Measurements from ENCODE around the gene SOHLH1. TPM values are rescaled to one million over a fixed set of nuclear protein-coding genes. Genes with fewer than 3 reads are reported as not detected.
"Not testable (repeated sequence)": the region's sequence is repeated elsewhere in the genome, so short reads cannot be mapped to it uniquely, and the experiment has no call there.

Gene SOHLH1
- total RNA-seq, 1 experiment from 2014 or later, result not detected

GRCh38 chr9:135669616-135670285 lies 29.5 kb downstream of the SOHLH1 start:
- Histone ChIP-seq H3K36me3 (replicated peaks; ENCODE audit: control insufficient read depth, insufficient read depth, low read length) (no peaks in the 10 kb centered on the region), H3K4me3 (ENCODE audit: insufficient read depth, low read depth, low read length) (no peak overlapping the region)

DNA sequence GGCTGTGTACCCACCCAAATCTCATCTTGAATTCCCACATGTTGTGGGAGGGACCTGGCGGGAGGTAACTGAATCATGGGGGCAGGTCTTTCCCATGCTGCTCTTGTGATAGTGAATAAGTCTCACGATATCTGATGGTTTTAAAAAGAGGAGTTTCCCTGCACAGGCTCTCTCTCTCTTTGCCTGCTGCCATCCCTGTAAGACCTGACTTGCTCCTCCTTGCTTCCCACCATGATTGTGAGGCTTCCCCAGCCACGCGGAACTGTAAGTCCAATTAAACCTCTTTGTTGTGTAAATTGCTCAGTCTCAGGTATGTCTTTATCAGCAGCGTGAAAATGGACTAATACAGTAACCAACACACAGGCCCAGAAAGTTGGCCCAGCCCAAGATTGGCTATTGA lies 30.3 kb downstream of the SOHLH1 start:
- H3K27me3 ChIP-seq (ENCODE audit: control insufficient read depth, insufficient read depth, low read length); DNase-seq; H3K36me3 ChIP-seq (replicated peaks; ENCODE audit: control insufficient read depth, insufficient read depth, low read length); H3K4me3 ChIP-seq (ENCODE audit: insufficient read depth, low read depth, low read length): not testable (repeated sequence)

More at GRCh38 chr9:135669616-135670285, 29.5 kb downstream of the SOHLH1 start:
- peak; percentile 29 for DNase-seq
- H3K27me3 ChIP-seq (ENCODE audit: control insufficient read depth, insufficient read depth, low read length), result no peaks in the 10 kb centered on the region

GRCh38 chr9:135667463-135668001 lies 31.7 kb downstream of the SOHLH1 start:
- no peaks in the 10 kb centered on the region for H3K27me3 ChIP-seq (ENCODE audit: control insufficient read depth, insufficient read depth, low read length)
- H3K36me3 ChIP-seq (replicated peaks; ENCODE audit: control insufficient read depth, insufficient read depth, low read length), result no peaks in the 10 kb centered on the region
- H3K4me3 ChIP-seq (ENCODE audit: insufficient read depth, low read depth, low read length), result no peak overlapping the region
- DNase-seq, result peak; percentile 43

DNA sequence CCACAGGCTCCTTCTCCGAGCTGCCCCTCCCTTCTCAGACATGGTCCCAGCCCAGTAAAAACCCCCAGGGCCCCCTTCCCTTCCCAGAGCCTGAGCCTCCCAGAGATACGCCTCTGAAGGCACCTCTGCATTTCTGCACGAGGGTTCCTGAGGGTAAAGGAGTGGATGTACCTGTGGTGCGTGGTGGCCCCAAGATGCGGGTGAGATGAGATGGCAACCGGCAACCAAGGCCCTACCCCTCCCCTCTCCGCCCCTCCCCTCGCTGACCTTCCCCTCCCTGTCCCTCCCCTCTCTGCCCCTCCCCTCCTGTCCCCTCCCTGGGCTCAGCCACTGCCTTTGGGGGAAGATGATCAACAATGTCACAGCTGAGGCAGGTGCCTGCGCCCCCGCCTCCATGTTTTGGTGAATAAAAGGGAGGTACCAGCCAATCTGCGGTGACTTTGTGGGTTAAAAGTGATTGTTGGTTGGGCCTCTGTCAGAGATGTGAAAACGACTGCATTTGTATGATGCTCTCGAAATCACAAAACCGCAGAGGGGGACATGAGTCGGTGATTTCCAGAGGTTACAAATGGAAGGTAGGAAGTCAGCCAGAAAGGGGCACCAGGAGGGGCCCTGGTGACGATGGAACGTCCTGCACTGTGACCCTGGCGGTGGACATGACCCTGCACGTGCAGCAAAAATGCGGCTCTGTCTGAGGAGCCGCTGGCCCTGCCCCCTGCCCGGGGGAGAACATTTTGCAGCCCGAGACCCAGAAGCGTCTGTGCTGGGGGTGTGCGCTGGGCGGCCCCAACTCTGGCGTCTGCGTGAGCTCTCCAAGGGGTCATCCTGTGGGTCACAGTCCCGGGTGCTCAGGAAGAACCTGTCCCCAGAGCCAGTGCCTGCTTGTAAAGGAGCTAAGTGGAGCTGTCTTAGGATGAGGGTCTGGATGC lies 32.5 kb downstream of the SOHLH1 start:
- Histone ChIP-seq H3K4me3 (ENCODE audit: insufficient read depth, low read depth, low read length) (no peak overlapping the region), H3K27me3 (ENCODE audit: control insufficient read depth, insufficient read depth, low read length) (no peaks in the 10 kb centered on the region), H3K36me3 (replicated peaks; ENCODE audit: control insufficient read depth, insufficient read depth, low read length) (no peaks in the 10 kb centered on the region)
- peak; percentile 51 for DNase-seq

DNA sequence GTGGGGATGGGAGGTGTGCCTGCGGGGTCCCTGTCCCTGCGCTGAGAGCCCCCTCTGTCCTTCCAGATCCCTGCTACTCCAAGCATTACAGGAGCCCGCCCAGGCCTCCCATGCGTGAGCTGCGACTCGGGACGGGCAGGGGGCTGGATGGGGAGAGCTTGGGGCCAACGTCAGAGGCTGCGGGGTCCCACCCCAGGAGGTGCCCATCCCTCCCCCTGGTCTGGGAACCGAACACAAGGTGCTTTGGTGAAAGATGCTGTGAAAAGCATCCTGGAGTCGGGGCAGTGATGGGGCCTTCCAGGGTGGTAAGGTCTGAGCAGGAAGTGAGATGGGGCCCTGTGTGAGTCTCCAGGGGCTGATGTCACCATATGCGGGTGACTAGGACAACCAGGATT lies 33.5 kb downstream of the SOHLH1 start:
- H3K27me3 ChIP-seq (ENCODE audit: control insufficient read depth, insufficient read depth, low read length), result no peaks in the 10 kb centered on the region
- no peak for DNase-seq
- H3K4me3 ChIP-seq (ENCODE audit: insufficient read depth, low read depth, low read length), result no peak overlapping the region
- H3K36me3 ChIP-seq (replicated peaks; ENCODE audit: control insufficient read depth, insufficient read depth, low read length), result no peaks in the 10 kb centered on the region

DNA sequence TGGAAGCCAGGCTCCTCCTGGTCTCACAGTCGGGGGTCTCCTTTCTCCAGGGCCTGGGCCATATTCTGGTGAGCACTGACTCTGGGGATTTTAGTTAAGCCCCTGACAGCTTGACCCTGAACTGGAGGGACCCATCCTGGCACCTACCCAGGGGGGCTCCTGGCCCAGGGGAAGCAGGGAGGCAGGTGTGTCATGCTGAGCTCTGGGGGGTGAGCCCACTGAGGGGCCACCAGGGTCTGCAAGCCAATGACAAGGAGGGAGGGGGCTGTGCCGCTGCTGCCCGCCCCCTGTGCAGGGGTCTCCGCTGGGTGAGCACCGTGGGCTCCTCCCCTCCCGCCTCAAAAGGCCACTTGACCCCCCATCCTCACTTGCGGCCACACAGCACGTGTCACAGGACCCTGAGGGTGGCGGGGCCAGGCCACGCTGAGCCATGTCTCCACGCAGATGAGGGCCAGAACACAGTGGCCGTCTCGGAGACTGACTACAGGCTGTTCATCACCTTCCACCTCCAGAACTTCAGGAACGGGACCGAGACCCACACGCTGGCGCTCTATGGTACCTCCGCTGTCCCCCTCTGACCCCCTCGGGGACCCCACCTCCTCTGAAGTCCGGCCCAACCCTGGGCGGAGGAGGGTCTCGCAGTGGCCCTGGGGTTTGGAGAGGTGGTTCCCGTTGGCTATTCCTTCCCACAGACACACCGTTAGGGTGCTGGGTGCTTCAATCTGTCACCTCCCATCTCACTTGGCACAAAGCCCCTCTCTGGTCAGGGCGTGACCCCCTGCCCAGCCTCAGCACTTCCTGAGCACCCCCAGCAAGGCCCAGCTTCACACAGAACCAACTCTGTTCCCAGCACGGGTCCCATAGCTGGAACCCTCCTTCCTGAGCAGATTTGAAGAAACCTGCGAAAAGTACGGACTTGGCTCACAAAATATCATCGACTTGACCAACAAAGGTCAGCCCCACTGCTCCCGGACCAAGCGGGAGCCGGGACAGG lies 34.2 kb downstream of the SOHLH1 start:
- DNase-seq, result peak; percentile 43
- H3K4me3 ChIP-seq (ENCODE audit: insufficient read depth, low read depth, low read length), result no peak overlapping the region

GRCh38 chr9:135664266-135664665 lies 35.0 kb downstream of the SOHLH1 start:
- H3K4me3 ChIP-seq (ENCODE audit: insufficient read depth, low read depth, low read length), result no peak overlapping the region
- DNase-seq, result peak; percentile 41
- no peaks in the 10 kb centered on the region for H3K27me3 ChIP-seq (ENCODE audit: control insufficient read depth, insufficient read depth, low read length)
- H3K36me3 ChIP-seq (replicated peaks; ENCODE audit: control insufficient read depth, insufficient read depth, low read length), result no peaks in the 10 kb centered on the region

More for the DNA sequence above, 34.2 kb downstream of the SOHLH1 start:
- Histone ChIP-seq H3K36me3 (replicated peaks; ENCODE audit: control insufficient read depth, insufficient read depth, low read length) (no peaks in the 10 kb centered on the region), H3K27me3 (ENCODE audit: control insufficient read depth, insufficient read depth, low read length) (no peaks in the 10 kb centered on the region)

GRCh38 chr9:135663857-135664256 lies 35.4 kb downstream of the SOHLH1 start:
- Histone ChIP-seq H3K27me3 (ENCODE audit: control insufficient read depth, insufficient read depth, low read length) (no peaks in the 10 kb centered on the region), H3K4me3 (ENCODE audit: insufficient read depth, low read depth, low read length) (no peak overlapping the region), H3K36me3 (replicated peaks; ENCODE audit: control insufficient read depth, insufficient read depth, low read length) (no peaks in the 10 kb centered on the region)
- DNase-seq, result peak; percentile 33

DNA sequence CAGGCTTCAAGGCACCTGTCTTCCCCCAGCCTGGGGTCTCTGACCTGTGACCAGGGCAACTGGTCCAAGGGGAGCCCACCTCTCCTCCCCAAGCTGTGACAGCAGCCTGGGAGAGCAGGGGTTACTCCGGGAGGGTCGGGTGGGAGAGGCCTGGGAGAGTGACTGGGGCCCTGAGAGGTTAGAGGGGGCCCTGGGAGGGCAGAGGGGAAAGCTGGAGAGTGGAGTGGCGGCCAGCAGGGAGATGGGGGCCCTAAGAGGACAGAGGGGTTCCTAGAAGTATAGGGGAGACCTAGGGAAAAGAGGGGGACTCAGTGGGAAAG lies 35.9 kb downstream of the SOHLH1 start:
- Histone ChIP-seq H3K27me3 (ENCODE audit: control insufficient read depth, insufficient read depth, low read length) (no peaks in the 10 kb centered on the region), H3K36me3 (replicated peaks; ENCODE audit: control insufficient read depth, insufficient read depth, low read length) (no peaks in the 10 kb centered on the region), H3K4me3 (ENCODE audit: insufficient read depth, low read depth, low read length) (no peak overlapping the region)
- DNase-seq, result peak; percentile 27

DNA sequence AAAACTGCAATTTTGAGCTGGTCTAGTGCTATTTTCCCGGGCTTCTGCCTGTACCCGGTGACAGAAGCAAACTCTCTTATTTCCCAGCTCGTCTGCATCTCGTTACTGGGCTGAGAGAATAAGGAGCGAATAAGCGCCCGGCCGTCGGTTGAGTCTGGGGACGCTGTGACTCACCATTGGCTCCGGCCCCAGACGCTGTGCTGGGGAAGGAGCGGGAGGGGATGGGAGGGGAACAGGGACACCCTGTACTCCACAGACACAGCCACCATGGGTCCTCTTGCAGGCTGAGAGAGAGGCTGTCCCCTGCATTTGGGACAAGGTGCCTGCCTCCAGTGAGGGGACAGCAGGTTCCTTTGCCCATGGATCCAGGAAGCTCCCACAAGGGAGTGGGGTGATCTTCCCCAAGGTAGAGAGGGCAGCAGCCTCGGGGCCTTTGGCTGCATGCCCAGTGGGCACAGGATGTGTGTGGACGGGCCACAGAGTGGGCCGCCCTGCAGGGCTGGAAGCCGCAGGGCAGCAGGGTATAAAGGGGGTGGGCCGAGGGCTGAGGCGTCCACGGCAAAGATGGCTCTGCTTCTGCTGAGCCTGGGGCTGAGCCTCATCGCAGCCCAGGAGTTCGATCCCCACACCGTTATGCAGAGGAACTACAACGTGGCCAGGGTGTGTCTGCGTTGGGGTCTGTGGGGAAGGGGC lies 36.4 kb downstream of the SOHLH1 start, which contains the start of gene LCN9:
TSS of gene LCN9 (plus strand) at position 552 of the 693 bp plus-strand sequence. CDS start at position 565, 13 bp downstream.
- Histone ChIP-seq H3K4me3 (ENCODE audit: insufficient read depth, low read depth, low read length) (no peak within 1 kb of the TSS), H3K27me3 (ENCODE audit: control insufficient read depth, insufficient read depth, low read length) (no peaks in the 10 kb centered on the region), H3K36me3 (replicated peaks; ENCODE audit: control insufficient read depth, insufficient read depth, low read length) (no peaks in the 10 kb centered on the region)
- peak; percentile 49 for DNase-seq

DNA sequence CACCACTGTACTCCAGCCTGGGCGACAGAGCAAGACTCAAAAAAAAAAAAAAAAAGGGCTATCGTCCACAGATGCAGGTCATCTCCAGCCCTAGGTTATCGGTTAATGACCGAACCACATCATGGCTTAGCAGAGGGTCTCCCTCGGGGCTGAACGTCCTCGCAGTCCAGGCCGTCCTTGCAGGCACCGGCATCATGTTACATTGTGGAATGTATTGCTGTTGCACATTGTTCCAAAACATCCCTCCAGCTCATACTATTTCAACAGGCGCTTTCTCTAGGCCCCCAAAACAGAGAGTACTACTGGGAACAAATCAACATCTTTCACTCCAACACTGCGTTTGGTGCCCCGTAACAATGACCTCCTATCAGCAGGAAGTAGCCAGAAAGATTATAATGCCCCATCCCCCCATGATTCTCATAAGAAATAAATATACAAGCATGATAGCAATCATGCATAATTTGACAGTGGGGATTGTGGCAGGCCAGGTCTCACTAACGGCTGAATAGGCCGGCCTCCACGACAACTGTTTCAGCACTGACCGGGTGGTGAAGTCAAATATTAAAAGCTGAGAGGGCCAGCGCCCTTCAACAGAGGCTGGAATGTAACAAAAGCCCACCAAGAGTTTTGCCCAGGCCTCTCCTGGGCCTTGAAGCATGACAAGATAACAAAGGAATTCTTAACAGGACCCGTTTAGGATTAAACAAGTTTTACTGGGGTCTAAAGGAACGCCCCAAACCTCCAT lies 37.3 kb downstream of the SOHLH1 start:
- DNase-seq, result peak; percentile 31
- Histone ChIP-seq H3K27me3 (ENCODE audit: control insufficient read depth, insufficient read depth, low read length) (no peaks in the 10 kb centered on the region), H3K4me3 (ENCODE audit: insufficient read depth, low read depth, low read length) (no peak overlapping the region), H3K36me3 (replicated peaks; ENCODE audit: control insufficient read depth, insufficient read depth, low read length) (no peaks in the 10 kb centered on the region)

DNA sequence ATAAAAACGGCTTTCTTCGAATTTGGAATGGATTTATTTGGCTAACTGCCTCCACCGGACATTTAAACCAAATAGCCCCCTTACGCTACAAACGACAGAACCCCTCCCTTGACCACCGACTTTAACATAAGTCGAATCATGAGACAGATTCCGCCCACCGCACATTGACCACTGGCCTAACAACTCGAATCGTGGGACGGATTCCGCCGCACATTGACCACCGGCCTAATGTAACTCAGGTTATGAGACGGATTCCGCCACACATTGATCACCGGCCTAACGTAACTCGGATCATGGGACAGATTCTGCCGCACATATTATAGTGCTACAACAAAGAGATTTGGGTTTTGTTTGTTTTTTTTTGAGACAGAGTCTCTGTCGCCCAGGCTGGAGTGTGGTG lies 38.9 kb downstream of the SOHLH1 start:
- DNase-seq, result peak; percentile 7
- Histone ChIP-seq H3K4me3 (ENCODE audit: insufficient read depth, low read depth, low read length) (no peak overlapping the region), H3K36me3 (replicated peaks; ENCODE audit: control insufficient read depth, insufficient read depth, low read length) (no peaks in the 10 kb centered on the region), H3K27me3 (ENCODE audit: control insufficient read depth, insufficient read depth, low read length) (no peaks in the 10 kb centered on the region)

- DNase-seq, result peak; percentile 19
- H3K4me3 ChIP-seq (ENCODE audit: insufficient read depth, low read depth, low read length), result no peak overlapping the region
- H3K36me3 ChIP-seq (replicated peaks; ENCODE audit: control insufficient read depth, insufficient read depth, low read length), result no peaks in the 10 kb centered on the region; the same call in none of the 2 replicates
- no peaks in the 10 kb centered on the region for H3K27me3 ChIP-seq (ENCODE audit: control insufficient read depth, insufficient read depth, low read length)
Measured at GRCh38 chr9:135659252-135659651, 40.0 kb downstream of the SOHLH1 start.

All from H7 (cell line).